Glutamatergic neuron (in vitro differentiated cells): ENCODE results near the gene DRAM1. TPM values are rescaled to one million over a fixed set of nuclear protein-coding genes. Genes with fewer than 3 reads are reported as not detected.
"Not testable (repeated sequence)": the region's sequence is repeated elsewhere in the genome, so short reads cannot be mapped to it uniquely, and the experiment has no call there.

Experiments used
- DNase-seq: peaks from one replicate; pipeline ENCODE4 v3.0.0; 2022
- H3K27ac Mint-ChIP-seq: one replicate; pipeline ENCODE4 v1.8.0; 2020; ENCODE audit warnings: mild to moderate bottlenecking, mixed read lengths, inconsistent platforms; ENCODE audit not compliant: unreplicated experiment
- H3K27me3 Mint-ChIP-seq: one replicate; pipeline ENCODE4 v1.8.0; 2020; ENCODE audit warnings: mild to moderate bottlenecking, moderate library complexity, mixed read lengths, inconsistent platforms; ENCODE audit not compliant: unreplicated experiment
- H3K36me3 Mint-ChIP-seq: one replicate; pipeline ENCODE4 v1.8.0; 2020; ENCODE audit warnings: mild to moderate bottlenecking, mixed read lengths, inconsistent platforms; ENCODE audit not compliant: unreplicated experiment
- H3K4me1 Mint-ChIP-seq: one replicate; pipeline ENCODE4 v1.8.0; 2020; ENCODE audit warnings: mild to moderate bottlenecking, low read depth, mixed read lengths, inconsistent platforms; ENCODE audit not compliant: unreplicated experiment
- H3K4me3 Mint-ChIP-seq: one replicate; pipeline ENCODE4 v1.8.0; 2020; ENCODE audit warnings: mild to moderate bottlenecking, mixed read lengths, inconsistent platforms; ENCODE audit not compliant: unreplicated experiment
- H3K9me3 Mint-ChIP-seq: one replicate; pipeline ENCODE4 v1.8.0; 2020; ENCODE audit warnings: mild to moderate bottlenecking, moderate library complexity, mixed read lengths, inconsistent platforms; ENCODE audit not compliant: unreplicated experiment
- total RNA-seq: library from RNA; stranded (reverse); fragmentation: NEBNext Ultra II Directional; extraction: Animal tissue kit (Norgen Biotek cat#: 25700); gene quantifications from one replicate; pipeline ENCODE4 v1.2.1, GENCODE V29; 2021; ENCODE audit not compliant: unreplicated experiment
- TF ChIP-seq, protein P1 (sequence below): fragments of 200-600 bp; sonication (generic); IDR thresholded peaks from one replicate; pipeline ENCODE4 v1.5.0; 2021; ENCODE audit not compliant: partially characterized antibody, unreplicated experiment

The DRAM1 gene
- total RNA-seq, 1 donor from 2014 or later = 0.83 TPM

DNA sequence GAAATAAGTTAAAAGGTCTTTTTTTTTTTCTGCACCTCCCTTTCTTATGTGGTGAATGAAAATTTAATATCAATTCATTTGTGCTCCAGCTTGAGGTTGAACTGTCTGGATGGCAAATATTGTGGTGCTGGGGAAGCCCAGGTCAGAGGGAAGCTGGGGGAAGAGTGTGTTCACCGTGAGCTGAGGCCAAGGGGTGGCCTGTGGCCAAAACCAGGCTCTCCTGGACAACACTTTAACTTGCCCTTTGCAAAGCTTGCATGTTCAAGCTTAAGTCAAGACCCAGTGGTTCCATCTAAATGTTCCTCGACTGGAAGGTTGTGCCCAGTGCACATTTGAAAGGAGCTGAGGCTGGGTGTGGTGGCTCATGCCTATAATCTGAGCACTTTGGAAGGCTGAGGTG lies 28.8 kb downstream of the DRAM1 start:
- Mint-ChIP-seq H3K27me3 (peaks cover under 1% of the 10 kb centered on the region), H3K36me3 (no peaks in the 10 kb centered on the region), H3K4me3 (no peak overlapping the region), H3K4me1 (no peaks in the 10 kb centered on the region), H3K27ac (no peak overlapping the region), H3K9me3 (peaks cover 2% of the 10 kb centered on the region)
- TF ChIP-seq, protein P1, sequence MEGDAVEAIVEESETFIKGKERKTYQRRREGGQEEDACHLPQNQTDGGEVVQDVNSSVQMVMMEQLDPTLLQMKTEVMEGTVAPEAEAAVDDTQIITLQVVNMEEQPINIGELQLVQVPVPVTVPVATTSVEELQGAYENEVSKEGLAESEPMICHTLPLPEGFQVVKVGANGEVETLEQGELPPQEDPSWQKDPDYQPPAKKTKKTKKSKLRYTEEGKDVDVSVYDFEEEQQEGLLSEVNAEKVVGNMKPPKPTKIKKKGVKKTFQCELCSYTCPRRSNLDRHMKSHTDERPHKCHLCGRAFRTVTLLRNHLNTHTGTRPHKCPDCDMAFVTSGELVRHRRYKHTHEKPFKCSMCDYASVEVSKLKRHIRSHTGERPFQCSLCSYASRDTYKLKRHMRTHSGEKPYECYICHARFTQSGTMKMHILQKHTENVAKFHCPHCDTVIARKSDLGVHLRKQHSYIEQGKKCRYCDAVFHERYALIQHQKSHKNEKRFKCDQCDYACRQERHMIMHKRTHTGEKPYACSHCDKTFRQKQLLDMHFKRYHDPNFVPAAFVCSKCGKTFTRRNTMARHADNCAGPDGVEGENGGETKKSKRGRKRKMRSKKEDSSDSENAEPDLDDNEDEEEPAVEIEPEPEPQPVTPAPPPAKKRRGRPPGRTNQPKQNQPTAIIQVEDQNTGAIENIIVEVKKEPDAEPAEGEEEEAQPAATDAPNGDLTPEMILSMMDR = no peak
- no peak for DNase-seq

DNA sequence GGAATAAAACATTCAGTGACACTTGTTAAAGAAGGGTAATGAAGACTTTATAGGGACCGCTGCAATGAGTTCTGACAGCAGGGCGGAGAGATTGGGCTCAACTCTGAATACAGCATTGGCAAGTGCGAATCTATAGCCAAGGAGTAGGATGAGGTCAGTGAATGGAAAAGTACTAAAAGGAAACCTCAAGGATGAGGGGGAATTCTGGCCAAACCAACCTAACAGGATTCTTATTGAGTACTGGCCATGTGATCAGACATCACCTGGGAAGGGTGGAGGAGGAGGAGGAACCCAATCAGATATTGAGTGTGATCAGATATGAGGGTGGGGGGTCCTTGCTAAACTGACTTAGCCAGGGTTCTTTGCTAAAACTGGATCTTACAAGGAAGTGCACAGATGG lies 31.0 kb downstream of the DRAM1 start:
- no peak overlapping the region for H3K4me3 Mint-ChIP-seq
- H3K9me3 Mint-ChIP-seq = peaks cover 2% of the 10 kb centered on the region
- H3K4me1 Mint-ChIP-seq = no peaks in the 10 kb centered on the region
- H3K27ac Mint-ChIP-seq = no peak overlapping the region
- TF ChIP-seq, protein P1 = no peak
- H3K27me3 Mint-ChIP-seq = no peaks in the 10 kb centered on the region
- no peak for DNase-seq
- H3K36me3 Mint-ChIP-seq = no peaks in the 10 kb centered on the region

DNA sequence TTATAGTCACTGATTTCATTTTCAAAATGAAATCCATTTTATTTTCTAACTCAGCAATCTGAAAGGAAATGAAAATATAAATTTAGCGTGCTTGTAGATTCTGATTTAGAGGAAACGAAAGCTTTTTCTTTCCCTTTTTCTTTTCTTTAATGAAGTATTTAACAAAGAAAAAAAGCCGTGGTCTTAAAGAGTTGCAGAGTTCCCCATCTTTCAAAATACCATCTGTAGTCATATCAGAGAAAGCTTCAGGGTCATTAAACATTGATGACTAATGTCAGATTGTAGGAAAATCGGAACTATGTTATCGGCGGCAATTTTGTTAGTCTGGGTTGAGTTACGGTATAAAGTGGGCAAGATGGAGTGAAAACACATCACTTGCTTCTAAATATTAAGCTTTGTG lies 32.3 kb downstream of the DRAM1 start:
- no peaks in the 10 kb centered on the region for H3K4me1 Mint-ChIP-seq
- DNase-seq = no peak
- TF ChIP-seq, protein P1 = no peak

DNA sequence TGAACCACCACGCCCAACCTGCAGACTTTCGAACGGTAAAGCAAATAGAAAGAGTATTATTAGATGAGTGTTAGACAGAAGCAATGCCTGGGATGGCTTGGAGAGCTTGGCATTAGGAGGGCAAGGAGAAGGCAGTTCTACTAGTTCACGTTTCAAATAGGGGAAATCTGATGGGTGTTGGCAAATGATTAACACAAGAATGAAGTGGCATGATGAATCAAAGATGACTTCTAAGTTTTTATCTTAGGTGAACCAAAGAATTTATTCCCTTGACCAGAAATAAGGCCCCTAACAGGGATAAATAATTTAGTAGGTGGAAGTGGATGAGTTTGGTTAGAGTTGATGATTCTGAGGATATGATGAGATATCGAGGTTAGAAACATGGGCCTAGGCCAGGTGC lies 38.5 kb downstream of the DRAM1 start:
- no peaks in the 10 kb centered on the region for H3K36me3 Mint-ChIP-seq
- no peak for DNase-seq
- no peak overlapping the region for H3K4me3 Mint-ChIP-seq
- H3K27me3 Mint-ChIP-seq = peaks cover 2% of the 10 kb centered on the region
- TF ChIP-seq, protein P1 = no peak
- no peaks in the 10 kb centered on the region for H3K4me1 Mint-ChIP-seq
- H3K9me3 Mint-ChIP-seq = peaks cover 1% of the 10 kb centered on the region
- H3K27ac Mint-ChIP-seq = no peak overlapping the region

More for the DNA sequence above, 32.3 kb downstream of the DRAM1 start:
- H3K27me3 Mint-ChIP-seq = peaks cover 2% of the 10 kb centered on the region
- H3K27ac Mint-ChIP-seq = no peak overlapping the region
- H3K4me3 Mint-ChIP-seq = no peak overlapping the region
- peaks cover 2% of the 10 kb centered on the region for H3K9me3 Mint-ChIP-seq
- no peaks in the 10 kb centered on the region for H3K36me3 Mint-ChIP-seq

DNA sequence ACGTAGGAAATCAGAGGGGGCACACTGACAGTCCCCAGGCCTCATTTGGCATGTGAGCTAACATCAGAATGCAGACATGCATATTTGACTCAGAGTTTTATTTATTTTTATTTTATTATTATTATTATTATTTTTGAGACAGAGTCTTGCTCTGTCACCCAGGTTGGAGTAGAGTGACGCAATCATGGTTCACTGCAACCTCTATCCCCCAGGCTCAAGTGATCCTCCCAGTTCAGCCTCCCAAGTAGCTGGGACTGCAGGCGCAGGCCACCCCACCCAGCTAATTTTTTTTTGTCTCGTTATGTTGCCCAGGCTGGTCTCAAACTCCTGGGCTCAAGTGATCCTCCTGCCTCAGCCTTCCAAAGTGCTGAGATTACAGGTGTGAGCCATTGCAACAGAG lies 41.4 kb downstream of the DRAM1 start:
- not testable (repeated sequence) for H3K4me3 Mint-ChIP-seq, H3K4me1 Mint-ChIP-seq, H3K27me3 Mint-ChIP-seq, H3K27ac Mint-ChIP-seq, DNase-seq, H3K36me3 Mint-ChIP-seq, H3K9me3 Mint-ChIP-seq

DNA sequence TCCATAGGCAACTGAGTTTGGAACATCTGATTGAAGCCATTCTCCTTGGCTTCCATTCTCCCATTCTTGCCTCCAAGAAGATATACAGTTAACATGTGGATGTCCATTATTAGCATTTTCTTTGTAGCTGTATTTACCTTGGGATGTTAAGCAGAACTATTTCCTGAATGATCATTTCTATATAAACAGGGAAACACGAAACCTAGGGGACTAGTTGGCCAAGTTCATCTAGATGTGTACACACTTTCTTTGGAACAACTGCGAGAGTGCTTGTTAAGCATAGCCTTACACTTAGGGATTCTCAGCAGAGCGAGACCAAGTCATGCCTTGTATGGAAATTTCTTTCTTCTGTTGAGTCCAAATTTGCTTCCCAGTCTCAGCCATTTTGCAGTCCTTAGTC lies 42.1 kb downstream of the DRAM1 start:
- Mint-ChIP-seq H3K4me3 (no peak overlapping the region), H3K36me3 (no peaks in the 10 kb centered on the region), H3K27me3 (no peaks in the 10 kb centered on the region), H3K9me3 (peaks cover 1% of the 10 kb centered on the region), H3K27ac (no peak overlapping the region), H3K4me1 (no peaks in the 10 kb centered on the region)
- TF ChIP-seq, protein P1 = no peak
- no peak for DNase-seq
